ENCODE measurements around the gene FRAS1. TPM values are rescaled to one million over a fixed set of nuclear protein-coding genes. Genes with fewer than 3 reads are reported as not detected.

The FRAS1 gene
- total RNA-seq, 3 donors from 2014 or later: 4.9 to 7.5 (median 6.6) TPM

- H3K4me1 ChIP-seq: no peaks in the 10 kb centered on the region
- TF ChIP-seq POLR2A (IDR thresholded peaks at IDR 0.05) (no peak), POLR2AphosphoS5 (IDR thresholded peaks at IDR 0.05) (no peak), CTCF (IDR thresholded peaks at IDR 0.05) (no peak)
- H3K27me3 ChIP-seq: no peaks in the 10 kb centered on the region
- DNase-seq (ENCODE audit: low spot score in 2 of 2): no peak
- no peaks in the 10 kb centered on the region for H3K36me3 ChIP-seq
- no peaks in the 10 kb centered on the region for H3K9me3 ChIP-seq
- H3K27ac ChIP-seq: no peak overlapping the region
- intact Hi-C loops (cut with DNase I; ENCODE audit: low total_unique reads): no loop called here
- H3K4me3 ChIP-seq: no peak overlapping the region
Observed at GRCh38 chr4:78451407-78451806, 394.3 kb downstream of the FRAS1 start.

GRCh38 chr4:78454016-78454415, 396.9 kb downstream of the FRAS1 start:
- no peak overlapping the region for H3K4me3 ChIP-seq
- no peaks in the 10 kb centered on the region for H3K4me1 ChIP-seq
- no peak for TF ChIP-seq CTCF (IDR thresholded peaks at IDR 0.05)
- no peak for TF ChIP-seq POLR2AphosphoS5 (IDR thresholded peaks at IDR 0.05)
- TF ChIP-seq POLR2A (IDR thresholded peaks at IDR 0.05): no peak
- no peak for DNase-seq (ENCODE audit: low spot score in 2 of 2)
- no peak overlapping the region for H3K27ac ChIP-seq
- H3K9me3 ChIP-seq: no peaks in the 10 kb centered on the region
- no peaks in the 10 kb centered on the region for H3K27me3 ChIP-seq
- H3K36me3 ChIP-seq: no peaks in the 10 kb centered on the region
- intact Hi-C loops (cut with DNase I; ENCODE audit: low total_unique reads): no loop called here

- Histone ChIP-seq H3K27me3 (no peaks in the 10 kb centered on the region), H3K9me3 (no peaks in the 10 kb centered on the region), H3K27ac (no peak overlapping the region), H3K4me1 (no peaks in the 10 kb centered on the region), H3K4me3 (no peak overlapping the region), H3K36me3 (no peaks in the 10 kb centered on the region)
- intact Hi-C loops (cut with DNase I; ENCODE audit: low total_unique reads): no loop called here
- TF ChIP-seq POLR2AphosphoS5 (IDR thresholded peaks at IDR 0.05): no peak
- TF ChIP-seq POLR2A (IDR thresholded peaks at IDR 0.05): no peak
- TF ChIP-seq CTCF (IDR thresholded peaks at IDR 0.05): no peak
- no peak for DNase-seq (ENCODE audit: low spot score in 2 of 2)
Observed at GRCh38 chr4:78457751-78458150, 400.6 kb downstream of the FRAS1 start.

- H3K4me1 ChIP-seq: no peaks in the 10 kb centered on the region
- no peaks in the 10 kb centered on the region for H3K27me3 ChIP-seq
- no peaks in the 10 kb centered on the region for H3K36me3 ChIP-seq
- H3K9me3 ChIP-seq: no peaks in the 10 kb centered on the region
- DNase-seq (ENCODE audit: low spot score in 2 of 2): no peak
- H3K27ac ChIP-seq: no peak overlapping the region
- no peak for TF ChIP-seq CTCF (IDR thresholded peaks at IDR 0.05)
- TF ChIP-seq POLR2A (IDR thresholded peaks at IDR 0.05): no peak
- TF ChIP-seq POLR2AphosphoS5 (IDR thresholded peaks at IDR 0.05): no peak
- no peak overlapping the region for H3K4me3 ChIP-seq
- intact Hi-C loops (cut with DNase I; ENCODE audit: low total_unique reads): no loop called here
Observed at GRCh38 chr4:78459327-78459726, 402.2 kb downstream of the FRAS1 start.

- Histone ChIP-seq H3K27ac (no peak overlapping the region), H3K36me3 (no peaks in the 10 kb centered on the region), H3K9me3 (no peaks in the 10 kb centered on the region), H3K4me3 (no peak overlapping the region), H3K27me3 (no peaks in the 10 kb centered on the region), H3K4me1 (no peaks in the 10 kb centered on the region)
- no peak for DNase-seq (ENCODE audit: low spot score in 2 of 2)
- TF ChIP-seq POLR2AphosphoS5 (IDR thresholded peaks at IDR 0.05) (no peak), CTCF (IDR thresholded peaks at IDR 0.05) (no peak), POLR2A (IDR thresholded peaks at IDR 0.05) (no peak)
- intact Hi-C loops (cut with DNase I; ENCODE audit: low total_unique reads): no loop called here
Observed at GRCh38 chr4:78460368-78460767, 403.2 kb downstream of the FRAS1 start.

All from breast epithelium (tissue), 4 donors.